ENCODE data around the gene HS6ST2. TPM values are rescaled to one million over a fixed set of nuclear protein-coding genes. Genes with fewer than 3 reads are reported as not detected.

Gene HS6ST2
- total RNA-seq, 4 donors from 2014 or later, result 0.22 to 0.34 (median 0.33) TPM; not detected in 1

DNA sequence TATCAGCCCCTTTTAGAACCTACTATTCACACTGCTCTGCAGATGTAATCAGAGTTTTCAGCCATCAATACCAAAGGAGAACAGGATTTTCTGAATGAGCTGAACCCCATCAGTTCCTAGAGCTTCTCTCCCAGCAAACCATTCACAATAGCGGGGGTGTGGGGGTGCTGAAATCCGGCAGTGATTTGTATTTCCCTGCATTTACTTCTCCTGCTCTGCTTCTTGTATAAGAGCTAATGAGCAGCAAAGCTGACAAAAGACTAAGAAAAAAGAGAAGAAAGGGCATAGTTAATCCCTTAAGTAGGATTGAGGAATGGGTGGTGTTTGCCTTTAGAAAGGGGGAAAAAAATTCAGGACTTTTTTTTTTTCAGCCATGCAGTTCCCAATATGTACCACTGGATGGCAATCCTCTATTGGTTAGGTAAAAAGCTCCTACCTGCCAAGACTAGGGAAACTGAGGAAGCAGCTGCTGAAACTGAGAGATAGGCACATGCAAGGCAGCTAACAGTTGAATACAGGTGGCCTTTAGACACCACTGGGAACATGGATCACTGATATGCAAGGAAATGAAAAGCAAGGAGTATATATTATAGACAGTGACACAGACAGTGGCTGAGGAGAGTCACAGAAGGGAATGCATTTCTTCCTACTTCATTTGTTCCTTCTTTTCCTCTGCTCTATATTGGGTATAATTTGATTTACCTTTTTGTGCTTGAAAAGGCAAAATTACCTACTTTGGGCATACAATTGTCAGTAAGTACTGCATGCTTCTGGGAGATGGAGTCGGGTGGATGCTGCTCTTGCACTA, 217.9 kb downstream of the HS6ST2 start:
- TF ChIP-seq, protein P1, sequence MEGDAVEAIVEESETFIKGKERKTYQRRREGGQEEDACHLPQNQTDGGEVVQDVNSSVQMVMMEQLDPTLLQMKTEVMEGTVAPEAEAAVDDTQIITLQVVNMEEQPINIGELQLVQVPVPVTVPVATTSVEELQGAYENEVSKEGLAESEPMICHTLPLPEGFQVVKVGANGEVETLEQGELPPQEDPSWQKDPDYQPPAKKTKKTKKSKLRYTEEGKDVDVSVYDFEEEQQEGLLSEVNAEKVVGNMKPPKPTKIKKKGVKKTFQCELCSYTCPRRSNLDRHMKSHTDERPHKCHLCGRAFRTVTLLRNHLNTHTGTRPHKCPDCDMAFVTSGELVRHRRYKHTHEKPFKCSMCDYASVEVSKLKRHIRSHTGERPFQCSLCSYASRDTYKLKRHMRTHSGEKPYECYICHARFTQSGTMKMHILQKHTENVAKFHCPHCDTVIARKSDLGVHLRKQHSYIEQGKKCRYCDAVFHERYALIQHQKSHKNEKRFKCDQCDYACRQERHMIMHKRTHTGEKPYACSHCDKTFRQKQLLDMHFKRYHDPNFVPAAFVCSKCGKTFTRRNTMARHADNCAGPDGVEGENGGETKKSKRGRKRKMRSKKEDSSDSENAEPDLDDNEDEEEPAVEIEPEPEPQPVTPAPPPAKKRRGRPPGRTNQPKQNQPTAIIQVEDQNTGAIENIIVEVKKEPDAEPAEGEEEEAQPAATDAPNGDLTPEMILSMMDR (IDR thresholded peaks at IDR 0.05; ENCODE audit: low read depth), result no peak

- TF ChIP-seq, protein P1 (IDR thresholded peaks at IDR 0.05; ENCODE audit: low read depth), result no peak
Observed at GRCh38 chrX:132738951-132739350, 219.5 kb downstream of the HS6ST2 start.

GRCh38 chrX:132737743-132738142, 220.7 kb downstream of the HS6ST2 start:
- TF ChIP-seq, protein P1 (IDR thresholded peaks at IDR 0.05; ENCODE audit: low read depth), result no peak

- TF ChIP-seq, protein P1 (IDR thresholded peaks at IDR 0.05; ENCODE audit: low read depth), result no peak
Observed at GRCh38 chrX:132732236-132732635, 226.2 kb downstream of the HS6ST2 start.

DNA sequence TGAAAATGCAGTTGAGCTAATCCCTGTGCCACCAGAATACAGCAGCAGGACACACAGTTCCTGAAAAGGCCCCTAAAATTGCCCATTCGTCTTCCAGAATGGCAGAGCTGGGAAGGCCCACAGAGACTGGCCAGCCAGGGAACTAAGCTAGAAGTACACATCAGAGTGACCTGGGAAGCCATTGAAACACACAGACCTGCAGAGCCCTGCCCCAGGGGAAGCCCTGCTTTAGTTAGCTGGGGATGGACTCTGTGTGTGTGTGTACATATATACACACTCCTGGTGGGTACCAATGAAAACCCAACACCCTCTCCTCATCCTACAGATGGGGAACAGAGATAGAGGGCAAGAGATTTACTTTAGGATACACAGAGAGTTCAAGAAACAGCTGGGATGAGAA, 227.7 kb downstream of the HS6ST2 start:
- TF ChIP-seq, protein P1 (IDR thresholded peaks at IDR 0.05; ENCODE audit: low read depth), result no peak

DNA sequence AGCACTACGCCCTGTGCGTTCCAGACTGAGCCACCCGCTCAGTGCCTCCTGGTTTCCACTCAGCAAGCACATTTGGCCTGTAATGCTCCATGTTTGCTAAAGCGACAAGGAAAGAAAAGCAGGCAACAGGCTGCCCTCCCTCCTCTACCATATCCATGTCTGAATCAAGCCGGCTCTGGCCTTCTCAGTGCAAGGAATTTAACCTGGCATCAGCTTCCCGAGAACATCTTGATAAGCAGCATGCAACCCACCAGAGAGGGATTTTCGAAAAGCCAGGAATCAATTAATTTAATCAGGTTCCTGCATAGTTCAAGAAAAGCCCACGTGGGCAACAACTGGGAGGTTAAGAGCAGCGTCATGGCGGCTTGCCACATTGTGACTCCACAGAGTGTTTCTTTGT, 228.2 kb downstream of the HS6ST2 start:
- TF ChIP-seq, protein P1 (IDR thresholded peaks at IDR 0.05; ENCODE audit: low read depth), result no peak

GRCh38 chrX:132728296-132728695, 230.1 kb downstream of the HS6ST2 start:
- TF ChIP-seq, protein P1 (IDR thresholded peaks at IDR 0.05; ENCODE audit: low read depth), result no peak

All from subcutaneous adipose tissue (tissue), 4 donors.